Heart right ventricle (tissue), 16 donors: ENCODE data around the gene MYBPH. TPM values are rescaled to one million over a fixed set of nuclear protein-coding genes. Genes with fewer than 3 reads are reported as not detected.

Source experiments
- ATAC-seq, 8 donors: fragments of 200-7000 bp; cut with Tn5 transposase; one replicate each; pipeline ENCODE4 v1.9.1; 2020; ENCODE audit warnings: mild to moderate bottlenecking in 8 of 8, moderate library complexity in 8 of 8, moderate number of reproducible peaks in 1 of 8
- DNase-seq, 2 donors: peaks; one replicate each; pipeline ENCODE4 v3.0.0-alpha.2; 2020
- H3K27ac ChIP-seq, 10 donors: fragments of 200-600 bp; sonication (generic) in 2 of 10; one replicate each; pipeline versions ENCODE4 v1.5.0 to v1.8.0; 2020 to 2022; ENCODE audit warnings: mild to moderate bottlenecking in 3 of 10
- H3K27me3 ChIP-seq, 7 donors: fragments of 200-600 bp; one replicate each; pipeline ENCODE4 v1.8.0; 2021 to 2022; ENCODE audit warnings: mild to moderate bottlenecking in 2 of 7
- H3K36me3 ChIP-seq, 9 donors: fragments of 200-600 bp; sonication (generic) in 1 of 9; one replicate each; pipeline versions ENCODE4 v1.5.0 to v1.8.0; 2020 to 2022; ENCODE audit warnings: mild to moderate bottlenecking in 2 of 9
- H3K4me1 ChIP-seq, 9 donors: fragments of 200-600 bp; sonication (generic) in 1 of 9; one replicate each; pipeline versions ENCODE4 v1.5.0 to v1.8.0; 2020 to 2022; ENCODE audit warnings: mild to moderate bottlenecking in 4 of 9
- H3K4me3 ChIP-seq, 10 donors: fragments of 200-600 bp; sonication (generic) in 2 of 10; one replicate each; pipeline versions ENCODE4 v1.5.0 to v1.8.0; 2020 to 2022; ENCODE audit warnings: mild to moderate bottlenecking in 7 of 10, moderate library complexity in 2 of 10
- H3K9me3 ChIP-seq, 11 donors: fragments of 200-600 bp in 10 of 11; sonication (generic) in 2 of 11; one replicate each; pipeline versions ENCODE4 v1.5.0 to v1.8.0; 2013 to 2022; ENCODE audit warnings: mild to moderate bottlenecking in 2 of 11, control low read depth in 1 of 11, moderate library complexity in 1 of 11
- WGBS, 2 donors: extraction: QIAGEN DNeasy Blood & Tissue Kit; methylation state at CpG; one replicate each; pipeline ENCODE4 v1.1.7; 2013; ENCODE audit warnings: inconsistent platforms in 1 of 2; 5-methylcytosine and 5-hydroxymethylcytosine counted together
- intact Hi-C, 10 donors: fragments of 100-400 bp; cut with DNase I; formaldehyde crosslinking; loops; one replicate each; pipeline versions ENCODE4 v1.11.1 to v1.14.2; 2022
- polyA plus RNA-seq, 2 donors: library from polyadenylated mRNA; stranded (reverse); fragments of 200-250 nt; gene quantifications; one replicate each; pipeline ENCODE4 v1.2.3, GENCODE V29; 2013
- total RNA-seq, 10 donors: library from RNA; stranded (reverse); fragmentation: NEBNext Ultra II Directional in 3 of 10; extraction: Animal tissue kit (Norgen Biotek cat#: 25700) in 3 of 10; gene quantifications; one replicate each; pipeline versions ENCODE4 v1.2.1 to v1.2.4, GENCODE V29; 2021 to 2023
- TF ChIP-seq, protein P1 (sequence below), 9 donors: fragments of 200-600 bp; sonication (generic) in 2 of 9; IDR thresholded peaks; one replicate each; pipeline versions ENCODE4 v1.5.0 to v1.8.0; 2021 to 2022; ENCODE audit warnings: antibody characterized with exemption in 9 of 9, mild to moderate bottlenecking in 5 of 9, moderate library complexity in 1 of 9
- donor health status: Arrhythmogenic right ventricular cardiomyopathy.
- donor health status: ischemic (EF 13 %, LVEDD 7.1; RV severe dilation, severe dysfunction).
- donor health status: healthy with polysubstance abuse.
- donor health status: DM: no; HTN: yes; CAD: no.
- donor health status: DM: no; HTN: no; CAD: no.
- donor health status: ischemic (EF 25% LVEDD 6.9; RV normal size, moderate dysfunction).
- donor health status: ischemic (EF 25% LVEDD 5.7; RV mildly dilated, moderate dysfunction).
- donor health status: healthy.
- donor health status: DM: yes; HTN: yes; CAD: no.
- donor health status: Ischemic cardiomyopathy.
- donor health status: ischemic (EF 35%, LVEDD 5.7; RV mildly dilated, moderate dysfunction).
- donor health status: nonischemic (EF 11% LVEDD 7.7; RV severe dilation, severe dysfunction).
- donor health status: DM: yes; HTN: yes; CAD: no.
- donor health status: PGD.
- donor health status: ischemic (EF 29% LVEDD 5.4; RV normal size, mild dysfunction).
- donor health status: nonischemic (EF 23%, LVEDD 6.1; RV moderate dilation, normal function).

The MYBPH gene
- total and polyA plus RNA-seq, 12 donors = not detected

DNA sequence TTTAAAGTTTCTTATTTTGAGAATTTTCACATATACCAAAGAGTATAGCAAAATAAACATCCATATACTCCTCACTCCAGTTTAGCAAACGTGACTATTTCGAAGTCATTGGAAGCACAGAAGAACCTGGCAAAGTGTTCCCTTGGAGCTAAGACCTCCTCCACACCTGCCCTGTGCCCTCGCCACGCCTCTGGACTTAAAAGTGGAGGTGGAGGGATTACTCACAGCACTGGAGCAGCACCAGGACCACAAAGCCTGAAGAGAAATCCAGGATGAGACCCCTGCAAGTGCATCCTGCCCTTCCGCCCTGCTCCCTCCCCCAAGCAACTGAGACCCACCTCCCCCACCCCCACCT is 10.4 kb upstream of the MYBPH start:
- Histone ChIP-seq H3K27me3 (no peaks in the 10 kb centered on the region), H3K4me3 (no peak overlapping the region), H3K9me3 (no peaks in the 10 kb centered on the region), H3K27ac (no peak overlapping the region), H3K4me1 (peaks cover 0 to 23% (median 6%) of the 10 kb centered on the region in 9 donors), H3K36me3 (no peaks in the 10 kb centered on the region)
- intact Hi-C loops = no loop called here
- ATAC-seq = no peak
- 92 to 93% methylated on average over 5 of the region's 5 CpGs for WGBS, 2 donors
- no peak for DNase-seq
- TF ChIP-seq, protein P1, sequence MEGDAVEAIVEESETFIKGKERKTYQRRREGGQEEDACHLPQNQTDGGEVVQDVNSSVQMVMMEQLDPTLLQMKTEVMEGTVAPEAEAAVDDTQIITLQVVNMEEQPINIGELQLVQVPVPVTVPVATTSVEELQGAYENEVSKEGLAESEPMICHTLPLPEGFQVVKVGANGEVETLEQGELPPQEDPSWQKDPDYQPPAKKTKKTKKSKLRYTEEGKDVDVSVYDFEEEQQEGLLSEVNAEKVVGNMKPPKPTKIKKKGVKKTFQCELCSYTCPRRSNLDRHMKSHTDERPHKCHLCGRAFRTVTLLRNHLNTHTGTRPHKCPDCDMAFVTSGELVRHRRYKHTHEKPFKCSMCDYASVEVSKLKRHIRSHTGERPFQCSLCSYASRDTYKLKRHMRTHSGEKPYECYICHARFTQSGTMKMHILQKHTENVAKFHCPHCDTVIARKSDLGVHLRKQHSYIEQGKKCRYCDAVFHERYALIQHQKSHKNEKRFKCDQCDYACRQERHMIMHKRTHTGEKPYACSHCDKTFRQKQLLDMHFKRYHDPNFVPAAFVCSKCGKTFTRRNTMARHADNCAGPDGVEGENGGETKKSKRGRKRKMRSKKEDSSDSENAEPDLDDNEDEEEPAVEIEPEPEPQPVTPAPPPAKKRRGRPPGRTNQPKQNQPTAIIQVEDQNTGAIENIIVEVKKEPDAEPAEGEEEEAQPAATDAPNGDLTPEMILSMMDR (IDR thresholded peaks at IDR 0.05) = no peak

DNA sequence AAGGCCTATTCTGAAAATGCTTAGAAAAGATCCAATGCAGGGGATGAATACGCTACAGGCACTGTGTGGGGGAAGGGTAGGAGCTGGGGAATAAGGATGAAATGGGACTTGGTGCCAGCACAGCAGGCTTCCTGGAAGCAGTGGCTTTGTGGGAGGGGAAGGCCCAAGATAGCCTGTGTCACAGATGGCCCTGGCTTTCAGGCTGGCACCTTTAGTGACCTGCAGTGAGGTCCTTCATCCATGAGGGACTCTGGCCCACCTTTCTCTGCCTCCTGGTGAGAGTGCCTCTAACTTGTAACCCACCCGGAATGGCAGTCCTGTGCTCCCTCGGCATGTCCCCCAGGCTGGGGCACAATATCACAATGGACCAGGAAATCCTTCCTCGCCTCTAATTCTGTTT is 10.0 kb upstream of the MYBPH start:
- DNase-seq (no peak), ATAC-seq (no peak)
- Histone ChIP-seq H3K4me1 (peaks cover 0 to 23% (median 6%) of the 10 kb centered on the region in 9 donors), H3K27ac (no peak overlapping the region), H3K27me3 (no peaks in the 10 kb centered on the region), H3K4me3 (no peak overlapping the region), H3K9me3 (no peaks in the 10 kb centered on the region), H3K36me3 (no peaks in the 10 kb centered on the region)
- WGBS, 2 donors = 81 to 85% methylated on average over 4 of the region's 4 CpGs
- TF ChIP-seq, protein P1 (IDR thresholded peaks at IDR 0.05) = no peak
- intact Hi-C loops = no loop called here

DNA sequence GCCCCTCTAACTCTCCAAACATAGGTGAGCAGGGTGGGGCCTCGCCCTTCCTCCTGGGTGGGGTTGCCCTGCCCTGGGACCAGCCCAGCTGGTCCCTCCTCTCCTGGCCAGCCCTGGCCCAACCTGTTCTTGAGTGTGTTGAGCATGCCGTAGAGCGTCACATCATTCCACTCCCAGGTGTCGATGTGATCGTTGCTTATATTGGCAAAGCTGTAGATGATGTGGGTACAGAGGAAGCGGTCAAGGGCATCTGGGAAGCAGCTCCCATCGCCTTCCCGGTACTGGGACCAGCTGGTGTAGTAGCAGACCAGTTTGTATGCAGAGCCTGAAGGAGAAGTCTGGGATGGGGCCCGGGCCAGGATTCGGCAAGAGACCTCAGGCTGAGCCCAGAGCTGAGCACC is 9.4 kb upstream of the MYBPH start:
- Histone ChIP-seq H3K27ac (no peak overlapping the region), H3K36me3 (no peaks in the 10 kb centered on the region), H3K4me1 (peaks cover 0 to 23% (median 6%) of the 10 kb centered on the region in 9 donors), H3K27me3 (no peaks in the 10 kb centered on the region), H3K4me3 (no peak overlapping the region), H3K9me3 (no peaks in the 10 kb centered on the region)
- intact Hi-C loops = no loop called here
- TF ChIP-seq, protein P1 (IDR thresholded peaks at IDR 0.05) = no peak
- 92% methylated on average over 10 of the region's 10 CpGs for WGBS, 2 donors
- no peak for ATAC-seq
- DNase-seq = no peak

DNA sequence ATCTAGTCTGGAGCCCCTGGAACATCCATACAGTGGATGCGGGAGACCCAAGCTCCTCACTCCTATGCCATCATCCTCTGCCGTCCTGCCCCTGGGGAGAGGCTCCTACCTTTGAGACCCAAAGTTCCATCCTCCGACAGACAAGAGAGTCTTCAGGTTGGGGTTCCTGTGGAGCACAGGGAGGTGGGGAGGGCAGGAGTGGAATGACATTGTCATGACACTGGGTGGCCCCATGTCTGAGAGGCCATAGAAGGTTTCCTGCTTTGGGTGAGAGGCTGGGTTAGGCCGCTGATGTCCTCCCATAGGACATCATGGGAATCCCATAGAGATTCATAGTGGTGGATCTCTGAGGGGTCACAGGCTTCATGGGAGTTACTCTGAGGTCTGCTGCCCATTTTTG is 8.8 kb upstream of the MYBPH start:
- Histone ChIP-seq H3K36me3 (no peaks in the 10 kb centered on the region), H3K27ac (no peak overlapping the region), H3K4me1 (peaks cover 0 to 23% (median 6%) of the 10 kb centered on the region in 9 donors), H3K9me3 (no peaks in the 10 kb centered on the region), H3K27me3 (no peaks in the 10 kb centered on the region), H3K4me3 (no peak overlapping the region)
- TF ChIP-seq, protein P1 (IDR thresholded peaks at IDR 0.05) = no peak
- DNase-seq = no peak
- WGBS, 2 donors = 88 to 95% methylated on average over 4 of the region's 4 CpGs
- no peak for ATAC-seq
- intact Hi-C loops = no loop called here

DNA sequence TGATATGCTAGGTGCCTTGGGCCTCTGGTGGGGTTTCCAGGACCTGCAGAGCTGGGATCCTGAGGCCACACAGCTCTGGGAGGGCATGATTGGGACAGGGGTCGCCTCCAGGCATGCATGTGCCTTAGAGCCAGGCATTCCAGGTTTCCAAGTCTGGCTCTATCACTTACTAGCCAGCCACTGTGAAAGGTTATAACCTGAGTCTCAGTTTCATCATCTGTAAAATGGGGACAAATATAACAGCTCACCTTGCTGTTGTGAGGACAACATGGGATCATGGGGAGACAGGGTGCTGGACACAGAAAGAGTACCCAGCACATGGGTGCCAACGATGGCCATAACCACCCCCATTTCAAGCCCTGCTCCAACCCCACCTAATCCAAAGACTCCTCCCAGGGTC is 8.2 kb upstream of the MYBPH start:
- no peak overlapping the region for H3K4me3 ChIP-seq
- no peaks in the 10 kb centered on the region for H3K36me3 ChIP-seq
- 89 to 90% methylated on average over 2 of the region's 2 CpGs for WGBS, 2 donors
- peaks cover 0 to 23% (median 6%) of the 10 kb centered on the region in 9 donors for H3K4me1 ChIP-seq
- H3K27me3 ChIP-seq = no peaks in the 10 kb centered on the region
- H3K9me3 ChIP-seq = no peaks in the 10 kb centered on the region
- ATAC-seq (no peak), DNase-seq (no peak)
- H3K27ac ChIP-seq = no peak overlapping the region
- intact Hi-C loops = no loop called here
- TF ChIP-seq, protein P1 (IDR thresholded peaks at IDR 0.05) = no peak
